Measurements from ENCODE around the gene IQSEC3. TPM values are rescaled to one million over a fixed set of nuclear protein-coding genes. Genes with fewer than 3 reads are reported as not detected.
"Not testable (repeated sequence)": the region's sequence is repeated elsewhere in the genome, so short reads cannot be mapped to it uniquely, and the experiment has no call there.

Gene IQSEC3
- total RNA-seq, 1 donor from 2014 or later: 2.5 TPM

GRCh38 chr12:215116-215515, 148.5 kb downstream of the IQSEC3 start:
- Mint-ChIP-seq H3K36me3 (ENCODE audit: insufficient read depth) (no peaks in the 10 kb centered on the region), H3K4me3 (ENCODE audit: low read depth) (no peak overlapping the region), H3K27ac (no peak overlapping the region), H3K4me1 (ENCODE audit: low read depth) (peaks cover 37% of the 10 kb centered on the region), H3K27me3 (peaks cover 42% of the 10 kb centered on the region), H3K9me3 (ENCODE audit: low read depth) (no peaks in the 10 kb centered on the region)
- DNase-seq (ENCODE audit: low spot score, unreplicated experiment): no peak
- no peak for TF ChIP-seq CTCF (IDR thresholded peaks at IDR 0.05; ENCODE audit: unreplicated experiment)

- H3K36me3 Mint-ChIP-seq (ENCODE audit: insufficient read depth); DNase-seq (ENCODE audit: low spot score, unreplicated experiment); H3K9me3 Mint-ChIP-seq (ENCODE audit: low read depth); H3K4me3 Mint-ChIP-seq (ENCODE audit: low read depth); H3K27ac Mint-ChIP-seq: not testable (repeated sequence)
- Mint-ChIP-seq H3K27me3 (peaks cover 42% of the 10 kb centered on the region), H3K4me1 (ENCODE audit: low read depth) (peaks cover 18% of the 10 kb centered on the region)
Observed at GRCh38 chr12:217029-217428, 150.5 kb downstream of the IQSEC3 start.

- H3K36me3 Mint-ChIP-seq (ENCODE audit: insufficient read depth): no peaks in the 10 kb centered on the region
- H3K9me3 Mint-ChIP-seq (ENCODE audit: low read depth): no peaks in the 10 kb centered on the region
- H3K27ac Mint-ChIP-seq: no peak overlapping the region
- H3K27me3 Mint-ChIP-seq: peaks cover 49% of the 10 kb centered on the region
- H3K4me3 Mint-ChIP-seq (ENCODE audit: low read depth): no peak overlapping the region
- peaks cover 8% of the 10 kb centered on the region for H3K4me1 Mint-ChIP-seq (ENCODE audit: low read depth)
- TF ChIP-seq CTCF (IDR thresholded peaks at IDR 0.05; ENCODE audit: unreplicated experiment): no peak
- no peak for DNase-seq (ENCODE audit: low spot score, unreplicated experiment)
Observed at GRCh38 chr12:218221-218620, 151.7 kb downstream of the IQSEC3 start.

GRCh38 chr12:218728-219590, 152.4 kb downstream of the IQSEC3 start:
- no peak overlapping the region for H3K27ac Mint-ChIP-seq
- TF ChIP-seq CTCF (IDR thresholded peaks at IDR 0.05; ENCODE audit: unreplicated experiment): no peak
- H3K4me1 Mint-ChIP-seq (ENCODE audit: low read depth): peaks cover under 1% of the 10 kb centered on the region
- H3K27me3 Mint-ChIP-seq: peaks cover 42% of the 10 kb centered on the region
- no peak overlapping the region for H3K4me3 Mint-ChIP-seq (ENCODE audit: low read depth)
- no peaks in the 10 kb centered on the region for H3K9me3 Mint-ChIP-seq (ENCODE audit: low read depth)
- no peaks in the 10 kb centered on the region for H3K36me3 Mint-ChIP-seq (ENCODE audit: insufficient read depth)
- DNase-seq (ENCODE audit: low spot score, unreplicated experiment): no peak

GRCh38 chr12:219891-220352, 153.4 kb downstream of the IQSEC3 start:
- Mint-ChIP-seq H3K27me3 (peaks cover 40% of the 10 kb centered on the region), H3K4me3 (ENCODE audit: low read depth) (no peak overlapping the region), H3K4me1 (ENCODE audit: low read depth) (no peaks in the 10 kb centered on the region), H3K36me3 (ENCODE audit: insufficient read depth) (no peaks in the 10 kb centered on the region), H3K27ac (no peak overlapping the region), H3K9me3 (ENCODE audit: low read depth) (no peaks in the 10 kb centered on the region)
- TF ChIP-seq CTCF (IDR thresholded peaks at IDR 0.05; ENCODE audit: unreplicated experiment): peak; percentile 95
- peak; percentile 87 for DNase-seq (ENCODE audit: low spot score, unreplicated experiment)

- H3K27me3 Mint-ChIP-seq: peaks cover 37% of the 10 kb centered on the region
- no peak overlapping the region for H3K4me3 Mint-ChIP-seq (ENCODE audit: low read depth)
- no peak for DNase-seq (ENCODE audit: low spot score, unreplicated experiment)
- H3K4me1 Mint-ChIP-seq (ENCODE audit: low read depth): no peaks in the 10 kb centered on the region
- H3K36me3 Mint-ChIP-seq (ENCODE audit: insufficient read depth): no peaks in the 10 kb centered on the region
- no peak overlapping the region for H3K27ac Mint-ChIP-seq
- no peaks in the 10 kb centered on the region for H3K9me3 Mint-ChIP-seq (ENCODE audit: low read depth)
- TF ChIP-seq CTCF (IDR thresholded peaks at IDR 0.05; ENCODE audit: unreplicated experiment): no peak
Observed at GRCh38 chr12:220491-220890, 153.9 kb downstream of the IQSEC3 start.
